Measurements from ENCODE around the gene MYLK4.
A peak's percentile ranks its signal among the peaks of the same experiment; 100 is the strongest.

The MYLK4 gene

GRCh38 chr6:2693231-2693630 lies 57.5 kb downstream of the MYLK4 start:
- DNase-seq: no peak

- DNase-seq: peak; percentile 65
Observed at GRCh38 chr6:2688401-2689064, 62.2 kb downstream of the MYLK4 start.

- DNase-seq: no peak
Observed at GRCh38 chr6:2687456-2687855, 63.3 kb downstream of the MYLK4 start.

DNA sequence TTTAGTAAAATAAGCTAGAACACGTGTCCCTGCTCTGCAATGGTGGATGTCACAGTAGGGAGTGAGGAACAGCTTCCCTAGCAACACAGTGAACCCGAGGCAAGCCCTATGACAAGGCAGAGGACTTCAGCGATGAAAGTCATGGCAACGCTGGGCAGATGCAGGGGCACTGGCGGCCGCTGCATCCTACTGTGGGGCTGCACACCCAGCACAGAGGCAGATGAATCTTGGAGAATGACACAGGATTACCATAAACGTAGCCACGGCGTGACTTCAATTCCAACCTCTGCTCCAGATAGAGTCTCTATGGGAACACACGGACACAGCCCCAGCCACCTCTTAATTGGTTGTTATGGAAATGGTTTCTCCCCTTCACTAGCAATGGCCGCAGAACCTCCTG lies 64.2 kb downstream of the MYLK4 start:
- DNase-seq: no peak

GRCh38 chr6:2684766-2685754 lies 65.7 kb downstream of the MYLK4 start:
- DNase-seq: no peak

- no peak for DNase-seq
Observed at GRCh38 chr6:2684103-2684749, 66.5 kb downstream of the MYLK4 start.

GRCh38 chr6:2680264-2680922 lies 70.3 kb downstream of the MYLK4 start:
- no peak for DNase-seq

GRCh38 chr6:2677080-2677593 lies 73.6 kb downstream of the MYLK4 start:
- no peak for DNase-seq

DNA sequence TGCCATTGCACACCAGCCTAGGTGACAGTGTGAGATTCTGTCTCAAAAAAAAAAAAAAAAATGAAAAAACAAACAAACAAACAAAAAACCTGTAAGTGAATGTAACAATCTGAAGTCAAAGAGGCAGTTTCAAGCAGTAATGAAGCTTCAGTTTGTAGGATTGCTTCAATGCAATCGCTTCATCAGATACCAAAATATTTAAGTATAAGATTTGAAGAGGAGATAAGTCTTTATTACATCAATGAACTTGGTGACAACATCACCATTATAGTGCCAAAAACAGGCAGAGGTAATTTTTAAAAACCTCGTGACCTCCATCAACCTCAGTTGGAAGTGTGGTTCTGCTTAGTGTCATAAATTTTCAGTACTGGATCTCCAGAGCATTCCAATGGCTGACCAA lies 74.7 kb downstream of the MYLK4 start:
- DNase-seq: no peak

DNA sequence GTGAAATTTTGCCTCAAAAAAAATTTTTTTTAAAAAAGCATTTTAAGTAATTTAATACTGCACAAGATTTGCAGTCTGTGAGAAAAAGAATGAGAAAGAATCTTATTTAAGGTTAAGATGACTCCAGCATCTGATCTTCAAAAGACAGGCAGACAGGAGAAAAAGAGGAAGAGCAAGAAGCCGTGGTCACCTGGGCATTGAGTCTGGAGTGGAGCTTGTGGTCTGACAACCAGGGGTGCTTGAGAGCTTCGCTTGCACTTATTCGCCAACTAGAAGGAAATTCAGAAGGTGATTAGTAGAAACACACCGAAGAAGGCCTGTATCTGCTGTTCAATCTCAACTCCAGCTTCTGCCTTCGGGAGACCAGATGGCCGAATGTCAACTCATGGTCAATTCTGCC lies 75.9 kb downstream of the MYLK4 start:
- DNase-seq: no peak

DNA sequence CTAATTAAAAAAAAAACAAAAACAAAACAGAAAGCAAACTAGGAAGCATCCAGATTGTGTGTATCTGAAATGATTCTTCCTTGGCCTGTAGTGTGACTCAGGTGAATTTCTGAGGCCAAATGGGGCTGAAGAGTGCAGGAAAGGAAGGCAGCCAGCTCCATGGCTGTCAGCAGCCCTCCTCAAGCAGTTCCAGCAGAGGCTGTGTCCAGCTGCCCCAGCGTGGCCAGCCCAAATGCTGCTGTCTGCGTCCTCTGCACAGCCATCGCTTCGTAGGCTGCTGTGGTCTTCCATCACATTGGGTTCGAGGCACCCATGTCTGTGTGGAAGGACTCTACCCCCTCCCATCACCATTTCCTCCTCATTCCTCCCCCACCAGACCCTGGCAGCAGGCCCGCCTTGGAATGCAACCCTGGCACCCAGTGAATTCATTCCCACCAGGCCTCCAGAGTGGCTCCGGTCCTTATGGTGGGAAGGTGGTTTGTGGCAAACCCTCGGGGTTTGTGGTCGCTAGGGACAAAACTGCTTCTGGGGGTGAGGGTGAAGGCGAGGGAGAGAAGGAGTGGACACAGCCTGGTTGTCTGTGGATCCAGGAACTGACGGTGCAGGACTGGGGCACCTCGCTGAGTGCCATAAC lies 81.5 kb downstream of the MYLK4 start:
- DNase-seq: no peak

DNA sequence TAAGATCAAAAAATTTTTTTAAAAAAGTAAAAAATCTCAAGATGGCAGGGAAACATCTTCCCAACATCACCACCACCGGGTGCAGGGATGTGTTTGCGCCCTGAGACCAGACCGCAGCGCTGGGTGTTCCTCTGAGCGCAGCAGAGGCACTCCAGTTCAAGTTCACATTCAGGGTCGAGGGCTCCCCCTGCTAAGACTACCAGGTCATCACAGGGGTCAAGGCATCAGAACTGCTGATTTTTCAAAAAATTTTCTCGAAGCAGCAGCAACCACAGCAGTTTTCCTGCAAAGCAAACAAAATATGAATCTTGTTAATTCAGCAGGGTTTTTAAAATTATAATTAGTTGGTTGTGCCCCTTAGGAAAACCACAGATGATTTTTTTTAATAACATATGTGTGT lies 83.1 kb downstream of the MYLK4 start:
- no peak for DNase-seq

- no peak for DNase-seq
Observed at GRCh38 chr6:2666906-2667575, 83.7 kb downstream of the MYLK4 start.

- no peak for DNase-seq
Observed at GRCh38 chr6:2665146-2666070, 85.3 kb downstream of the MYLK4 start.

DNA sequence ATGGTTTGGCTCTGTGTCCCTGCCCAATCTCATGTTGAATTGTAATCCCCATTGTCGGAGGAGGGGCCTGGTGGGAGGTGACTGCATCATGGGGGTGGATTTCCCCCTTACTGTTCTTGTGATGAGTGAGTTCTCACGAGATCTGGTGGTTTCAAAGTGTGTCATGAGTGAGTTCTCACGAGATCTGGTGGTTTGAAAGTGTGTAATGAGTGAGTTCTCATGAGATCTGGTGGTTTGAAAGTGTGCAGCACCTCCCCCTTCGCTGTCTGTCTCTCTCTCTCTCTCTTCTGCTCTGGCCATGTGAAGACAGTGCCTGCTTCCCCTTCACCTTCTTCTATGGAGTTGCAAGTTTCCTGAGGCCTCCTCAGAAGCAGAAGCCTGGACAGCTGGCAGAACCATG lies 87.6 kb downstream of the MYLK4 start:
- DNase-seq: no peak

GRCh38 chr6:2661651-2662050 lies 89.1 kb downstream of the MYLK4 start:
- DNase-seq: no peak

- DNase-seq: peak; percentile 37
Observed at GRCh38 chr6:2659882-2660281, 90.8 kb downstream of the MYLK4 start.

- no peak for DNase-seq
Observed at GRCh38 chr6:2659381-2659780, 91.3 kb downstream of the MYLK4 start.

DNA sequence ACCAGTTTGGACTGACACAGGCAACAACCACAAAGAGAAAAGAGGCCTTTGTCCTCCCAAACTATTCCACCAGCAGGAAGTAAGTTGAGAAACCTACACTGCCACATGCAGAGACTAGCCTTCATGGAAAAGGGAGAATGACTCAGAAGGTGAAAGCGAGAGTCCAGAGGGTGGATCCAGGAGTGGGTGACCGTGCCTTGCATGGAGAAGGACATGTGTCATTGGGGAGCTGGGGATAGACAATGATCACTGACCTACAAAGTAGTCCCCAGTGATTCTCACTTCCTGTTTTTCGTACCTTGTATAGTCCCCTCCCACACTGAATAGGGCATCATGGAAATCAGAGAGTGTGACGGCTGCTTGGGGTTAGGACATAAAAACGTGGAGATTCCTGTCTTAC lies 91.9 kb downstream of the MYLK4 start:
- DNase-seq: no peak

- no peak for DNase-seq
Observed at GRCh38 chr6:2656460-2657079, 94.2 kb downstream of the MYLK4 start.

Measured in kidney glomerular epithelial cell (primary cell).